WTC11 (cell line): ENCODE results near the gene EIF6. TPM values are rescaled to one million over a fixed set of nuclear protein-coding genes. Genes with fewer than 3 reads are reported as not detected.

Experiments used
- ATAC-seq: fragments of 200-7000 bp; cut with Tn5 transposase; 2 replicates; pipeline ENCODE4 v1.10.0; 2021; ENCODE audit warnings: mild to moderate bottlenecking, moderate library complexity
- CTCF ChIA-PET: fragments of 300-600 bp; sonication (Branson Sonifier 250); formaldehyde crosslinking; loops from one replicate; lab custom pipeline; 2021; ENCODE audit warnings: antibody characterized with exemption; lab: Charles Lee
- POLR2A ChIA-PET: fragments of 350-600 bp; sonication (Branson Sonifier 250); formaldehyde crosslinking; loops from one replicate; lab custom pipeline; 2021; ENCODE audit warnings: antibody characterized with exemption; lab: Charles Lee
- DNase-seq: peaks from one replicate; pipeline ENCODE4 v3.0.0; 2021; ENCODE audit warnings: low spot score
- H3K27ac Mint-ChIP-seq: 2 replicates; pipeline ENCODE4 v1.8.0; 2021; ENCODE audit warnings: mixed read lengths
- H3K27me3 Mint-ChIP-seq: 2 replicates; pipeline ENCODE4 v1.8.0; 2021; ENCODE audit warnings: low read depth, mild to moderate bottlenecking, moderate library complexity, mixed read lengths
- H3K36me3 Mint-ChIP-seq: 2 replicates; pipeline ENCODE4 v1.8.0; 2021; ENCODE audit warnings: mixed read lengths
- H3K4me1 Mint-ChIP-seq: 2 replicates; pipeline ENCODE4 v1.8.0; 2022; ENCODE audit warnings: mixed read lengths
- H3K4me3 Mint-ChIP-seq: 2 replicates; pipeline ENCODE4 v1.8.0; 2021; ENCODE audit warnings: mild to moderate bottlenecking, moderate library complexity, mixed read lengths
- H3K9me3 Mint-ChIP-seq: 2 replicates; pipeline ENCODE4 v1.8.0; 2021; ENCODE audit warnings: mixed read lengths
- ELF4 ChIP-seq: sonication (generic); formaldehyde crosslinking; IDR thresholded peaks from 2 replicates; pipeline ENCODE4 v1.8.1; 2022; ENCODE audit warnings: low read depth, mild to moderate bottlenecking, moderate library complexity, missing genetic modification reagents
- FOXK1 ChIP-seq: sonication (generic); formaldehyde crosslinking; IDR thresholded peaks from 2 replicates; pipeline ENCODE4 v1.8.0; 2022; ENCODE audit warnings: mild to moderate bottlenecking, moderate library complexity, missing genetic modification reagents
- GRHL2 ChIP-seq: fragments of 250-450 bp; sonication (Bioruptor Pico); IDR thresholded peaks from 2 replicates; pipeline ENCODE4 v1.8.0; 2022; ENCODE audit warnings: mild to moderate bottlenecking, moderate library complexity; ENCODE audit not compliant: insufficient replicate concordance, severe bottlenecking
- IRF2 ChIP-seq: sonication (generic); formaldehyde crosslinking; IDR thresholded peaks from 2 replicates; pipeline ENCODE4 v1.8.0; 2022; ENCODE audit warnings: low read depth, missing genetic modification reagents, borderline replicate concordance
- KAT7 ChIP-seq: sonication (generic); formaldehyde crosslinking; IDR thresholded peaks from 2 replicates; pipeline ENCODE4 v1.8.1; 2023; ENCODE audit warnings: missing genetic modification reagents, mild to moderate bottlenecking, borderline replicate concordance
- MAX ChIP-seq: sonication (generic); formaldehyde crosslinking; IDR thresholded peaks from 2 replicates; pipeline ENCODE4 v1.8.0; 2022; ENCODE audit warnings: mild to moderate bottlenecking, missing genetic modification reagents
- NR2C2 ChIP-seq: sonication (generic); formaldehyde crosslinking; IDR thresholded peaks from 2 replicates; pipeline ENCODE4 v1.8.0; 2022; ENCODE audit warnings: mild to moderate bottlenecking, missing genetic modification reagents
- USF1 ChIP-seq: sonication (generic); formaldehyde crosslinking; IDR thresholded peaks from 2 replicates; pipeline ENCODE4 v1.8.0; 2022; ENCODE audit warnings: mild to moderate bottlenecking, missing genetic modification reagents
- ZNF317 ChIP-seq: sonication (generic); formaldehyde crosslinking; IDR thresholded peaks from 2 replicates; pipeline ENCODE4 v1.8.1; 2023; ENCODE audit warnings: low read depth, mild to moderate bottlenecking, moderate library complexity, missing genetic modification reagents, borderline replicate concordance
- ZNF396 ChIP-seq: fragments of 250-450 bp; sonication (Bioruptor Pico); IDR thresholded peaks from 2 replicates; pipeline ENCODE4 v1.8.0; 2021; ENCODE audit warnings: mild to moderate bottlenecking, moderate library complexity, borderline replicate concordance
- ZNF425 ChIP-seq: fragments of 250-450 bp; sonication (Bioruptor Pico); conservative IDR thresholded peaks from 2 replicates; pipeline ENCODE4 v1.9.0; 2021; ENCODE audit warnings: mild to moderate bottlenecking
- total RNA-seq: library from RNA; stranded (reverse); gene quantifications from 3 replicates; pipeline ENCODE4 v1.2.3, GENCODE V29; 2021
- TF ChIP-seq, protein P1 (sequence below): sonication (generic); formaldehyde crosslinking; IDR thresholded peaks from 2 replicates; pipeline ENCODE4 v1.8.1; 2022; ENCODE audit warnings: low read depth, missing genetic modification reagents, borderline replicate concordance
- TF ChIP-seq, protein P2 (sequence below): fragments of 250-450 bp; sonication (Bioruptor Pico); IDR thresholded peaks from 2 replicates; pipeline ENCODE4 v1.9.0; 2021; ENCODE audit warnings: mild to moderate bottlenecking
- TF ChIP-seq, protein P3 (sequence below): sonication (generic); formaldehyde crosslinking; conservative IDR thresholded peaks from 2 replicates; pipeline ENCODE4 v1.8.1; 2023; ENCODE audit warnings: mild to moderate bottlenecking, low read depth, missing genetic modification reagents, moderate library complexity
- TF ChIP-seq, protein P4 (sequence below): fragments of 250-450 bp; sonication (Bioruptor Pico); IDR thresholded peaks from 2 replicates; pipeline ENCODE4 v1.9.0; 2021; ENCODE audit warnings: mild to moderate bottlenecking

Gene EIF6
- total RNA-seq, 1 experiment from 2014 or later, result 157 TPM

DNA sequence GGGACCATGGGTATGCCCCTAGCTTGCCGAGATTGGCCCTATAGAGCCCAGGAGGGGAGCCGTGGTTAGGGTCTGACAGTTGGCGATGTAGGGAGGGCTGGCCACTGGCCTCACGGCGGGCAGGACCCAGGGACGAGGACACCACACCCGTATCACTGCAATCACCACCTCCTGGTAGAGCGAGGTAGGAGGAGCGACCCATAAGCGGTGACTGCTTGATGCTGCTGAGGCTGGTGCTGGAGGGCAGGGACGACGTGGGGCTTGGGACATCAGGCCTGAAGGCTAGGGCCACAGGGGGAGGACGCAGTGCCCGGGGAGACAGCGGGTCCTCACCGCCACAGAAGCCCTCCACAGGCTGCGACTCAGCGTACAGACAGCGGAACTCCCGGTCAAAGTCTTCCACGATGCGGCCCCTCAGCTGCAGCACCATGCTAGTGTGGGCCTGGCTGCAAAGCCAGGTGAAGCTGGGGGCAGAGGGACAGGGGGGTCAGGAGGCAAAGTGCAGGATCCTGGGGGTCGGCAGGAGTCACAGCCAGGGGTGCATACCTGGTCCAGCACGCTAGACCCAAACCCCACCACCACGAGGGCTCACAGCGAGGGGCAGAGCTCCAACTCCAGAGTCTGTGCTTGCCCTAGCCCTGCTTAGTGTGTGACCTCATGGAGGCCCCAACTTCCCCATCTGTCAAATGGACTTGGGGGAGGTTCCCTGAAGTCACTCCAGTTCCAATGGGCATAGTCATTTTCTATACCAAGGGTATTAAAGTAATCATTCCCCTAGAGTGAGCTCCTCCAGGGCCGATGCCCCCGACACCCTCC is 3.1 kb upstream of the EIF6 start:
- no peak overlapping the region for H3K27ac Mint-ChIP-seq
- DNase-seq, result no peak
- H3K9me3 Mint-ChIP-seq, result no peaks in the 10 kb centered on the region
- TF ChIP-seq GRHL2 (CRISPR knock-in tag) (no peak), FOXK1 (no peak), NR2C2 (no peak), IRF2 (no peak), ZNF396 (no peak), ELF4 (CRISPR knock-in tag) (no peak), MAX (CRISPR knock-in tag) (no peak), ZNF317 (CRISPR knock-in tag) (no peak), USF1 (CRISPR knock-in tag) (no peak), KAT7 (CRISPR knock-in tag) (no peak)
- TF ChIP-seq, protein P1, sequence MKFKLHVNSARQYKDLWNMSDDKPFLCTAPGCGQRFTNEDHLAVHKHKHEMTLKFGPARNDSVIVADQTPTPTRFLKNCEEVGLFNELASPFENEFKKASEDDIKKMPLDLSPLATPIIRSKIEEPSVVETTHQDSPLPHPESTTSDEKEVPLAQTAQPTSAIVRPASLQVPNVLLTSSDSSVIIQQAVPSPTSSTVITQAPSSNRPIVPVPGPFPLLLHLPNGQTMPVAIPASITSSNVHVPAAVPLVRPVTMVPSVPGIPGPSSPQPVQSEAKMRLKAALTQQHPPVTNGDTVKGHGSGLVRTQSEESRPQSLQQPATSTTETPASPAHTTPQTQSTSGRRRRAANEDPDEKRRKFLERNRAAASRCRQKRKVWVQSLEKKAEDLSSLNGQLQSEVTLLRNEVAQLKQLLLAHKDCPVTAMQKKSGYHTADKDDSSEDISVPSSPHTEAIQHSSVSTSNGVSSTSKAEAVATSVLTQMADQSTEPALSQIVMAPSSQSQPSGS (CRISPR knock-in tag), result no peak
- TF ChIP-seq, protein P2, sequence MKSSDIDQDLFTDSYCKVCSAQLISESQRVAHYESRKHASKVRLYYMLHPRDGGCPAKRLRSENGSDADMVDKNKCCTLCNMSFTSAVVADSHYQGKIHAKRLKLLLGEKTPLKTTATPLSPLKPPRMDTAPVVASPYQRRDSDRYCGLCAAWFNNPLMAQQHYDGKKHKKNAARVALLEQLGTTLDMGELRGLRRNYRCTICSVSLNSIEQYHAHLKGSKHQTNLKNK (CRISPR knock-in tag), result no peak
- TF ChIP-seq, protein P3, sequence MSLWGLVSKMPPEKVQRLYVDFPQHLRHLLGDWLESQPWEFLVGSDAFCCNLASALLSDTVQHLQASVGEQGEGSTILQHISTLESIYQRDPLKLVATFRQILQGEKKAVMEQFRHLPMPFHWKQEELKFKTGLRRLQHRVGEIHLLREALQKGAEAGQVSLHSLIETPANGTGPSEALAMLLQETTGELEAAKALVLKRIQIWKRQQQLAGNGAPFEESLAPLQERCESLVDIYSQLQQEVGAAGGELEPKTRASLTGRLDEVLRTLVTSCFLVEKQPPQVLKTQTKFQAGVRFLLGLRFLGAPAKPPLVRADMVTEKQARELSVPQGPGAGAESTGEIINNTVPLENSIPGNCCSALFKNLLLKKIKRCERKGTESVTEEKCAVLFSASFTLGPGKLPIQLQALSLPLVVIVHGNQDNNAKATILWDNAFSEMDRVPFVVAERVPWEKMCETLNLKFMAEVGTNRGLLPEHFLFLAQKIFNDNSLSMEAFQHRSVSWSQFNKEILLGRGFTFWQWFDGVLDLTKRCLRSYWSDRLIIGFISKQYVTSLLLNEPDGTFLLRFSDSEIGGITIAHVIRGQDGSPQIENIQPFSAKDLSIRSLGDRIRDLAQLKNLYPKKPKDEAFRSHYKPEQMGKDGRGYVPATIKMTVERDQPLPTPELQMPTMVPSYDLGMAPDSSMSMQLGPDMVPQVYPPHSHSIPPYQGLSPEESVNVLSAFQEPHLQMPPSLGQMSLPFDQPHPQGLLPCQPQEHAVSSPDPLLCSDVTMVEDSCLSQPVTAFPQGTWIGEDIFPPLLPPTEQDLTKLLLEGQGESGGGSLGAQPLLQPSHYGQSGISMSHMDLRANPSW, result no peak
- TF ChIP-seq, protein P4, sequence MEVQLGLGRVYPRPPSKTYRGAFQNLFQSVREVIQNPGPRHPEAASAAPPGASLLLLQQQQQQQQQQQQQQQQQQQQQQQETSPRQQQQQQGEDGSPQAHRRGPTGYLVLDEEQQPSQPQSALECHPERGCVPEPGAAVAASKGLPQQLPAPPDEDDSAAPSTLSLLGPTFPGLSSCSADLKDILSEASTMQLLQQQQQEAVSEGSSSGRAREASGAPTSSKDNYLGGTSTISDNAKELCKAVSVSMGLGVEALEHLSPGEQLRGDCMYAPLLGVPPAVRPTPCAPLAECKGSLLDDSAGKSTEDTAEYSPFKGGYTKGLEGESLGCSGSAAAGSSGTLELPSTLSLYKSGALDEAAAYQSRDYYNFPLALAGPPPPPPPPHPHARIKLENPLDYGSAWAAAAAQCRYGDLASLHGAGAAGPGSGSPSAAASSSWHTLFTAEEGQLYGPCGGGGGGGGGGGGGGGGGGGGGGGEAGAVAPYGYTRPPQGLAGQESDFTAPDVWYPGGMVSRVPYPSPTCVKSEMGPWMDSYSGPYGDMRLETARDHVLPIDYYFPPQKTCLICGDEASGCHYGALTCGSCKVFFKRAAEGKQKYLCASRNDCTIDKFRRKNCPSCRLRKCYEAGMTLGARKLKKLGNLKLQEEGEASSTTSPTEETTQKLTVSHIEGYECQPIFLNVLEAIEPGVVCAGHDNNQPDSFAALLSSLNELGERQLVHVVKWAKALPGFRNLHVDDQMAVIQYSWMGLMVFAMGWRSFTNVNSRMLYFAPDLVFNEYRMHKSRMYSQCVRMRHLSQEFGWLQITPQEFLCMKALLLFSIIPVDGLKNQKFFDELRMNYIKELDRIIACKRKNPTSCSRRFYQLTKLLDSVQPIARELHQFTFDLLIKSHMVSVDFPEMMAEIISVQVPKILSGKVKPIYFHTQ (CRISPR knock-in tag), result no peak
- H3K27me3 Mint-ChIP-seq, result no peaks in the 10 kb centered on the region; the same call in none of the 2 replicates
- peaks cover 18% of the 10 kb centered on the region for H3K4me1 Mint-ChIP-seq
- no peak for ATAC-seq
- H3K4me3 Mint-ChIP-seq, result no peak overlapping the region
- CTCF ChIA-PET, result interaction anchor here (0.9 to 6.2 kb wide), 4 partner anchors 16 to 42 kb away, joined by 3 to 36 read pairs (median 5); no protein-coding TSS in a partner anchor
- POLR2A ChIA-PET, result no interaction called here
- H3K36me3 Mint-ChIP-seq, result no peaks in the 10 kb centered on the region

GRCh38 chr20:35286899-35287508 is 2.4 kb upstream of the EIF6 start:
- ATAC-seq (no peak), DNase-seq (no peak)
- ChIA-PET CTCF (interaction anchor here (0.9 to 1.8 kb wide), 4 partner anchors 17 to 160 kb away, joined by 3 to 6 read pairs (median 4); no protein-coding TSS in a partner anchor), POLR2A (interaction anchor here (1.0 kb wide), 1 partner anchor 9 kb away, joined by 3 read pairs; the partner anchor contains the start of gene MMP24OS)
- Mint-ChIP-seq H3K4me1 (peaks cover 18% of the 10 kb centered on the region), H3K4me3 (no peak overlapping the region), H3K27me3 (no peaks in the 10 kb centered on the region; the same call in none of the 2 replicates), H3K36me3 (peaks cover 5% of the 10 kb centered on the region), H3K9me3 (no peaks in the 10 kb centered on the region), H3K27ac (no peak overlapping the region)
- no peak for TF ChIP-seq ZNF425
